HG03139 (cell line): ENCODE results near the gene CAAP1.
"Not testable (repeated sequence)": the region's sequence is repeated elsewhere in the genome, so short reads cannot be mapped to it uniquely, and the experiment has no call there.

Source experiments
- ATAC-seq: cut with Tn5 transposase; IDR thresholded peaks from one replicate; pipeline ENCODE4 v1.9.1; 2021; ENCODE audit not compliant: unreplicated experiment

The CAAP1 gene

GRCh38 chr9:26850995-26851394 is 41.6 kb downstream of the CAAP1 start:
- no peak for ATAC-seq

- ATAC-seq, result no peak
These were observed 58.8 kb downstream of the CAAP1 start for GRCh38 chr9:26833792-26834191.

GRCh38 chr9:26828391-26828955 is 64.1 kb downstream of the CAAP1 start:
- ATAC-seq, result not testable (repeated sequence)

DNA sequence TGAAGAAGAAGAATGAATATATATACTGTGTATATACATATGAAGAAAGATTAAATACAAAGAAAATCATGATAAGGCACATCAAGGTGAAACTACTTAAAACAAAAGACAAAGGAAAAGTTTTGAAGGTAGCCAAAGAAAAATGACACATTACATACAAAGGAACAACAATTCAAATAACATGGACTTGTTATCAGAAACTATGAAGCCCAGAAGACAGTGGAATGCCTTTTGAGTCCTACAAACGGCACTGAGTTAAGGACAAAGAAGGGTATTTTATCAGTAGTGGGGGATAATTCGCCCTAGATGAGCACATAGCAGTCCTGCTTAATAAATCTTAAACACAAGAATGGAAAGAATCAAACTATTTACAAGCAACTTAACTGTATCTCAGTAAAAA is 77.8 kb downstream of the CAAP1 start:
- no peak for ATAC-seq

DNA sequence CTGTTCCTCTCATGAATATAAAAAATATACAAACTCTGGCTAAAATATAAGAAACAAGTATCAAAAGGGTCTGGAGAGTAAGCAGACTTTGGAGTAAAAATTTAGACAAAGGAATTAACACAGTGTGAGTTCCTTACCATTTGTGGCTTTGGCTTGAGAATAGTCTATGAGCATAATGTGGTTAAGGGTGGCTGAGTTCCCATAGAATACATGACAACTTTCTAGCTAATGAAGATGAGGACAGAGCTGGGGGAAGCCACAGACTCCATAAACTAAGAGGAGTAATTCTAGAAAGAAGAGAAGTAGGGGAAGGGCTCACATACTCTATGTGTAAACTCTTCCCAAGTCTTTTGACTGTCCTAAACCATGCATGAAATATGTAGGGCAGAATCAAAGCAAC is 79.4 kb downstream of the CAAP1 start:
- ATAC-seq, result no peak

GRCh38 chr9:26812217-26812616 is 80.4 kb downstream of the CAAP1 start:
- no peak for ATAC-seq

DNA sequence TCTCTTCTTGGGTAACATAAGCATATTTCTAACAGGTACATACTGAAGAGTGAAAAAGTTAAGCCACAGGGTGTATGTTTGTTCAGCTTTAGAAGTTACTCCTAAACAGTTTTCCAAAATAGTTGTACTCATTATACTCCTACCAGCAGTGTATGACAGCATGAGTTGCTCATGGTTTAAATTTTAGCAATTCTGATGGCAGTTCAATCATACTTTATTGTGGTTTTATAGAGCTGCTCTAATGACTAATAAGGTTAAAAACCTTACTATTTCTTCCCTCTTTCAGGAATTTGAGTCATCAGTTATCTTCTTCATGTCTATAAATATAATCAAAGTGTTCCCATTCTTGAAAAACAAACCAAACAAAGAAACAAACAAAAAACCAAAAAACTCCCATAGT is 81.5 kb downstream of the CAAP1 start:
- ATAC-seq, result no peak

GRCh38 chr9:26809795-26810194 is 82.8 kb downstream of the CAAP1 start:
- ATAC-seq, result no peak

GRCh38 chr9:26807161-26807560 is 85.4 kb downstream of the CAAP1 start:
- ATAC-seq, result no peak

DNA sequence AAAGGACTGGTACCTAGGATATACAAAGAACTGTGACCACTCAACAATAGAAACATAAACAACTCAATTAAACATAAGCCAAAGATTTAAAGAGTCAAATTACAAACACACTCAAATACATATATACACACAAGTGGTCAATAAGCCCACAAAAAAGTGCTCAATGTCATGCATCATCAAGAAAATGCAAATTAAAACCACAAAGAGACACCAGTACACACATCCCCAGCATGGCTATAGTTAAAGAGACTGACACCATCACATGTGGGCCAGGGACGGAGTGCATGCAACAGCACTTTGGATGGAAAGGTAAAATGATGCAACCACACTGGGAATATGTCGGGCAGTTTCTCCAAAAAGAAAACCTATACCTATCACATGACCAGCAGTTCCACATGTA is 89.7 kb downstream of the CAAP1 start:
- no peak for ATAC-seq

GRCh38 chr9:26801772-26802171 is 90.8 kb downstream of the CAAP1 start:
- ATAC-seq, result no peak

DNA sequence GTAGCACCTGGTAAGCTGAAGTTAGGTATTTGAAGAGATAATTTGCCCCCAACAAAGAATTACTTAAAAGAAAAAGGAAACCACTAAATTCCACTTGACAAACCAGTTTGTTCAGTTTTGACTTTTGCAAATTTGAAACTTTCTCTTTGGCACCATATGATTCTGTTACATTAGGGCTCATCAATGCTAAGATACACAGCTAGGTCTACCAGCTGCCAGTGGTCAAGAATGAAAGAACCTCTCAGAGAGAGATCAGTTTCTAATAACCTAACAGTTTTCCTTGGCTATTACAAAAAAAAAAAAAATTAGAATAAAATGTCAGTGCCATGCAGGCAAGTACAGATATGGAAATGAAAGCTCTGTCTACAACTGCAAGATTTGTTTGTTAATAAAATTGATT is 92.3 kb downstream of the CAAP1 start:
- ATAC-seq, result no peak

GRCh38 chr9:26791274-26791673 is 101.3 kb downstream of the CAAP1 start:
- ATAC-seq, result no peak
